HG02588 (cell line): ENCODE data around the gene PIK3R5.

Experiments
- ATAC-seq: cut with Tn5 transposase; IDR thresholded peaks from one replicate; pipeline ENCODE4 v1.9.1; 2021; ENCODE audit warnings: mild to moderate bottlenecking, moderate library complexity; ENCODE audit not compliant: unreplicated experiment

PIK3R5 gene

GRCh38 chr17:8953156-8953885, 12.2 kb downstream of the PIK3R5 start:
- no peak for ATAC-seq

GRCh38 chr17:8952191-8952590, 13.3 kb downstream of the PIK3R5 start:
- ATAC-seq, result no peak

GRCh38 chr17:8951206-8951605, 14.3 kb downstream of the PIK3R5 start:
- ATAC-seq, result no peak

- ATAC-seq, result no peak
Observed at GRCh38 chr17:8949061-8949661, 16.3 kb downstream of the PIK3R5 start.

GRCh38 chr17:8948462-8948861, 17.0 kb downstream of the PIK3R5 start:
- ATAC-seq, result no peak

GRCh38 chr17:8947201-8947600, 18.3 kb downstream of the PIK3R5 start:
- ATAC-seq, result no peak

GRCh38 chr17:8946476-8946875, 19.0 kb downstream of the PIK3R5 start:
- no peak for ATAC-seq

GRCh38 chr17:8946071-8946470, 19.4 kb downstream of the PIK3R5 start:
- ATAC-seq, result no peak

GRCh38 chr17:8944748-8945147, 20.8 kb downstream of the PIK3R5 start:
- no peak for ATAC-seq

GRCh38 chr17:8944083-8944482, 21.4 kb downstream of the PIK3R5 start:
- no peak for ATAC-seq

- ATAC-seq, result no peak
Observed at GRCh38 chr17:8941980-8942622, 23.4 kb downstream of the PIK3R5 start.

- ATAC-seq, result no peak
Observed at GRCh38 chr17:8941520-8941919, 24.0 kb downstream of the PIK3R5 start.

- no peak for ATAC-seq
Observed at GRCh38 chr17:8940866-8941471, 24.5 kb downstream of the PIK3R5 start.

- ATAC-seq, result no peak
Observed at GRCh38 chr17:8939496-8940334, 25.8 kb downstream of the PIK3R5 start.

GRCh38 chr17:8938933-8939332, 26.6 kb downstream of the PIK3R5 start:
- ATAC-seq, result no peak

- no peak for ATAC-seq
Observed at GRCh38 chr17:8935191-8935590, 30.3 kb downstream of the PIK3R5 start.

GRCh38 chr17:8934346-8934745, 31.2 kb downstream of the PIK3R5 start:
- ATAC-seq, result no peak

- ATAC-seq, result no peak
Observed at GRCh38 chr17:8930649-8931048, 34.9 kb downstream of the PIK3R5 start.

- no peak for ATAC-seq
Observed at GRCh38 chr17:8928347-8928746, 37.2 kb downstream of the PIK3R5 start.

- ATAC-seq, result no peak
Observed at GRCh38 chr17:8927395-8927794, 38.1 kb downstream of the PIK3R5 start.

- ATAC-seq, result no peak
Observed at GRCh38 chr17:8925808-8926207, 39.7 kb downstream of the PIK3R5 start.
